Panc1 (cell line): Measurements from ENCODE around the gene RIMBP2.

ENCODE experiments used
- CTCF ChIP-seq: fragments of 450-650 bp; IDR thresholded peaks from 2 replicates; pipeline ENCODE4 v1.5.1; 2017; ENCODE audit warnings: mild to moderate bottlenecking
- SIN3A ChIP-seq: IDR thresholded peaks from 2 replicates; pipeline ENCODE4 v1.6.1; 2012; ENCODE audit warnings: low read depth, mild to moderate bottlenecking, low read length, moderate library complexity, borderline replicate concordance; ENCODE audit not compliant: insufficient read depth
- TCF7L2 ChIP-seq: IDR thresholded peaks from 2 replicates; pipeline ENCODE4 v1.6.1; 2011; ENCODE audit warnings: mild to moderate bottlenecking, low read depth, low read length, inconsistent platforms

GRCh38 chr12:130414381-130414780, 301.7 kb downstream of the RIMBP2 start:
- TF ChIP-seq TCF7L2 (no peak), SIN3A (no peak), CTCF (no peak)
